Measurements from ENCODE around the gene VRK2.

The VRK2 gene

GRCh38 chr2:58135861-58136260 lies 89.3 kb downstream of the VRK2 start:
- no peak overlapping the region for H2BK5ac ChIP-seq (ENCODE audit: low read length)
- H3K27me3 ChIP-seq (ENCODE audit: control insufficient read depth in 3 of 3, insufficient read depth in 3 of 3, low read depth in 1 of 3, low read length in 3 of 3), result no peaks in the 10 kb centered on the region
- no peak overlapping the region for H3K9ac ChIP-seq (ENCODE audit: low read depth, low read length, poor library complexity)
- H3K9me3 ChIP-seq (replicated peaks in 1 of 2; ENCODE audit: control insufficient read depth in 2 of 2, insufficient read depth in 1 of 2, low read depth in 1 of 2, low read length in 2 of 2), result no peaks in the 10 kb centered on the region
- no peak overlapping the region for H2BK15ac ChIP-seq (ENCODE audit: low read length)
- DNase-seq (ENCODE audit: low spot score), result no peak
- WGBS, 2 donors (ENCODE audit: extremely low coverage in 2 of 2, insufficient read length in 2 of 2, insufficient replicate concordance in 1 of 2), result no CpG with 5 or more reads among the region's 2 CpGs
- H2BK12ac ChIP-seq (ENCODE audit: low read length), result no peak overlapping the region
- no peaks in the 10 kb centered on the region for H3K36me3 ChIP-seq (replicated peaks in 1 of 2; ENCODE audit: control insufficient read depth in 2 of 2, insufficient read depth in 2 of 2, low read length in 2 of 2)
- H2AFZ ChIP-seq (ENCODE audit: low read length), result peak overlapping the region; percentile 48
- no peaks in the 10 kb centered on the region for H3K79me1 ChIP-seq (ENCODE audit: low read depth, low read length)
- no peak overlapping the region for H4K8ac ChIP-seq (ENCODE audit: low read depth, low read length)
- H3K23ac ChIP-seq (ENCODE audit: low read depth, low read length, poor library complexity), result no peak overlapping the region
- no peak overlapping the region for H3K18ac ChIP-seq (ENCODE audit: low read length)
- H3K4me2 ChIP-seq (ENCODE audit: insufficient read depth, low read length, poor library complexity, severe bottlenecking), result no peak overlapping the region
- H3K27ac ChIP-seq (replicated peaks; ENCODE audit: low read length), result no peak overlapping the region
- no peak overlapping the region for H3K14ac ChIP-seq (ENCODE audit: low read length)
- no peak overlapping the region for H3K4me3 ChIP-seq (ENCODE audit: low read length in 2 of 2)
- no peak overlapping the region for H3K4ac ChIP-seq (ENCODE audit: low read length)
- no peak overlapping the region for H2BK120ac ChIP-seq (ENCODE audit: low read depth, low read length)
- H4K91ac ChIP-seq (ENCODE audit: low read depth, low read length, poor library complexity), result no peak overlapping the region
- H3K4me1 ChIP-seq (ENCODE audit: control insufficient read depth in 2 of 2, insufficient read depth in 1 of 2, low read depth in 1 of 2, low read length in 2 of 2), result no peaks in the 10 kb centered on the region
- no peak overlapping the region for H2AK5ac ChIP-seq (ENCODE audit: low read depth, low read length)

- no peak overlapping the region for H2BK5ac ChIP-seq (ENCODE audit: low read length)
- H2BK120ac ChIP-seq (ENCODE audit: low read depth, low read length), result no peak overlapping the region
- no peak overlapping the region for H3K23ac ChIP-seq (ENCODE audit: low read depth, low read length, poor library complexity)
- no peak overlapping the region for H3K9ac ChIP-seq (ENCODE audit: low read depth, low read length, poor library complexity)
- no peak for DNase-seq (ENCODE audit: low spot score)
- no peaks in the 10 kb centered on the region for H3K36me3 ChIP-seq (replicated peaks in 1 of 2; ENCODE audit: control insufficient read depth in 2 of 2, insufficient read depth in 2 of 2, low read length in 2 of 2)
- no peak overlapping the region for H2AK5ac ChIP-seq (ENCODE audit: low read depth, low read length)
- H3K9me3 ChIP-seq (replicated peaks in 1 of 2; ENCODE audit: control insufficient read depth in 2 of 2, insufficient read depth in 1 of 2, low read depth in 1 of 2, low read length in 2 of 2), result no peaks in the 10 kb centered on the region
- H2AFZ ChIP-seq (ENCODE audit: low read length), result no peak overlapping the region
- H3K79me1 ChIP-seq (ENCODE audit: low read depth, low read length), result no peaks in the 10 kb centered on the region
- H2BK15ac ChIP-seq (ENCODE audit: low read length), result no peak overlapping the region
- H3K27ac ChIP-seq (replicated peaks; ENCODE audit: low read length), result no peak overlapping the region
- no peak overlapping the region for H4K91ac ChIP-seq (ENCODE audit: low read depth, low read length, poor library complexity)
- no peaks in the 10 kb centered on the region for H3K27me3 ChIP-seq (ENCODE audit: control insufficient read depth in 3 of 3, insufficient read depth in 3 of 3, low read depth in 1 of 3, low read length in 3 of 3)
- no peak overlapping the region for H2BK12ac ChIP-seq (ENCODE audit: low read length)
- no peak overlapping the region for H3K18ac ChIP-seq (ENCODE audit: low read length)
- H4K8ac ChIP-seq (ENCODE audit: low read depth, low read length), result no peak overlapping the region
- no peaks in the 10 kb centered on the region for H3K4me1 ChIP-seq (ENCODE audit: control insufficient read depth in 2 of 2, insufficient read depth in 1 of 2, low read depth in 1 of 2, low read length in 2 of 2)
- H3K4me2 ChIP-seq (ENCODE audit: insufficient read depth, low read length, poor library complexity, severe bottlenecking), result no peak overlapping the region
- no peak overlapping the region for H3K4me3 ChIP-seq (ENCODE audit: low read length in 2 of 2)
- no peak overlapping the region for H3K14ac ChIP-seq (ENCODE audit: low read length)
- no peak overlapping the region for H3K4ac ChIP-seq (ENCODE audit: low read length)
Measured at GRCh38 chr2:58137221-58137620, 90.6 kb downstream of the VRK2 start.

GRCh38 chr2:58137856-58138255 lies 91.2 kb downstream of the VRK2 start:
- Histone ChIP-seq H2BK5ac (ENCODE audit: low read length) (no peak overlapping the region), H2BK12ac (ENCODE audit: low read length) (no peak overlapping the region), H3K36me3 (replicated peaks in 1 of 2; ENCODE audit: control insufficient read depth in 2 of 2, insufficient read depth in 2 of 2, low read length in 2 of 2) (no peaks in the 10 kb centered on the region), H3K4me1 (ENCODE audit: control insufficient read depth in 2 of 2, insufficient read depth in 1 of 2, low read depth in 1 of 2, low read length in 2 of 2) (no peaks in the 10 kb centered on the region), H3K18ac (ENCODE audit: low read length) (no peak overlapping the region), H2BK120ac (ENCODE audit: low read depth, low read length) (no peak overlapping the region), H4K91ac (ENCODE audit: low read depth, low read length, poor library complexity) (no peak overlapping the region), H2AK5ac (ENCODE audit: low read depth, low read length) (no peak overlapping the region), H3K4ac (ENCODE audit: low read length) (no peak overlapping the region), H3K9me3 (replicated peaks in 1 of 2; ENCODE audit: control insufficient read depth in 2 of 2, insufficient read depth in 1 of 2, low read depth in 1 of 2, low read length in 2 of 2) (no peaks in the 10 kb centered on the region), H3K9ac (ENCODE audit: low read depth, low read length, poor library complexity) (no peak overlapping the region), H3K4me3 (ENCODE audit: low read length in 2 of 2) (no peak overlapping the region), H3K4me2 (ENCODE audit: insufficient read depth, low read length, poor library complexity, severe bottlenecking) (no peak overlapping the region), H3K23ac (ENCODE audit: low read depth, low read length, poor library complexity) (no peak overlapping the region), H2BK15ac (ENCODE audit: low read length) (no peak overlapping the region), H4K8ac (ENCODE audit: low read depth, low read length) (no peak overlapping the region), H2AFZ (ENCODE audit: low read length) (no peak overlapping the region), H3K27ac (replicated peaks; ENCODE audit: low read length) (no peak overlapping the region), H3K27me3 (ENCODE audit: control insufficient read depth in 3 of 3, insufficient read depth in 3 of 3, low read depth in 1 of 3, low read length in 3 of 3) (no peaks in the 10 kb centered on the region), H3K14ac (ENCODE audit: low read length) (no peak overlapping the region), H3K79me1 (ENCODE audit: low read depth, low read length) (no peaks in the 10 kb centered on the region)
- no peak for DNase-seq (ENCODE audit: low spot score)
- WGBS, 2 donors (ENCODE audit: extremely low coverage in 2 of 2, insufficient read length in 2 of 2, insufficient replicate concordance in 1 of 2), result no CpG with 5 or more reads among the region's 1 CpG

GRCh38 chr2:58138396-58139030 lies 91.9 kb downstream of the VRK2 start:
- no peak overlapping the region for H2BK15ac ChIP-seq (ENCODE audit: low read length)
- no peak overlapping the region for H2BK12ac ChIP-seq (ENCODE audit: low read length)
- no peak overlapping the region for H3K4ac ChIP-seq (ENCODE audit: low read length)
- H4K8ac ChIP-seq (ENCODE audit: low read depth, low read length), result no peak overlapping the region
- H3K4me1 ChIP-seq (ENCODE audit: control insufficient read depth in 2 of 2, insufficient read depth in 1 of 2, low read depth in 1 of 2, low read length in 2 of 2), result no peaks in the 10 kb centered on the region
- H2BK120ac ChIP-seq (ENCODE audit: low read depth, low read length), result no peak overlapping the region
- H4K91ac ChIP-seq (ENCODE audit: low read depth, low read length, poor library complexity), result no peak overlapping the region
- H3K14ac ChIP-seq (ENCODE audit: low read length), result no peak overlapping the region
- no peaks in the 10 kb centered on the region for H3K36me3 ChIP-seq (replicated peaks in 1 of 2; ENCODE audit: control insufficient read depth in 2 of 2, insufficient read depth in 2 of 2, low read length in 2 of 2)
- H3K4me3 ChIP-seq (ENCODE audit: low read length in 2 of 2), result no peak overlapping the region
- H3K79me1 ChIP-seq (ENCODE audit: low read depth, low read length), result no peaks in the 10 kb centered on the region
- no peaks in the 10 kb centered on the region for H3K27me3 ChIP-seq (ENCODE audit: control insufficient read depth in 3 of 3, insufficient read depth in 3 of 3, low read depth in 1 of 3, low read length in 3 of 3)
- no peak overlapping the region for H3K4me2 ChIP-seq (ENCODE audit: insufficient read depth, low read length, poor library complexity, severe bottlenecking)
- DNase-seq (ENCODE audit: low spot score), result no peak
- H3K18ac ChIP-seq (ENCODE audit: low read length), result no peak overlapping the region
- no peak overlapping the region for H3K27ac ChIP-seq (replicated peaks; ENCODE audit: low read length)
- no peak overlapping the region for H3K9ac ChIP-seq (ENCODE audit: low read depth, low read length, poor library complexity)
- no peak overlapping the region for H2BK5ac ChIP-seq (ENCODE audit: low read length)
- H3K23ac ChIP-seq (ENCODE audit: low read depth, low read length, poor library complexity), result no peak overlapping the region
- no peaks in the 10 kb centered on the region for H3K9me3 ChIP-seq (replicated peaks in 1 of 2; ENCODE audit: control insufficient read depth in 2 of 2, insufficient read depth in 1 of 2, low read depth in 1 of 2, low read length in 2 of 2)
- WGBS, 2 donors (ENCODE audit: extremely low coverage in 2 of 2, insufficient read length in 2 of 2, insufficient replicate concordance in 1 of 2), result no CpG with 5 or more reads among the region's 3 CpGs
- no peak overlapping the region for H2AK5ac ChIP-seq (ENCODE audit: low read depth, low read length)
- H2AFZ ChIP-seq (ENCODE audit: low read length), result no peak overlapping the region

Measured in neuronal stem cell (in vitro differentiated cells).